Peyer's patch (tissue), 4 donors: ENCODE results near the gene GLRA3.

Source experiments
- CTCF ChIP-seq, 6 experiments: fragments of 450-650 bp in 4 of 6; fragments of 200-600 bp in 2 of 6; sonication (generic) in 1 of 6; IDR thresholded peaks; one replicate each; pipeline ENCODE4 v1.5.1; 2017 to 2019; ENCODE audit warnings: antibody characterized with exemption in 6 of 6, mild to moderate bottlenecking in 3 of 6, moderate library complexity in 1 of 6
- POLR2A ChIP-seq, 2 donors: fragments of 450-650 bp; IDR thresholded peaks; one replicate each; pipeline ENCODE4 v1.5.1; 2017; ENCODE audit warnings: antibody characterized with exemption in 2 of 2, mild to moderate bottlenecking in 2 of 2, moderate library complexity in 2 of 2

DNA sequence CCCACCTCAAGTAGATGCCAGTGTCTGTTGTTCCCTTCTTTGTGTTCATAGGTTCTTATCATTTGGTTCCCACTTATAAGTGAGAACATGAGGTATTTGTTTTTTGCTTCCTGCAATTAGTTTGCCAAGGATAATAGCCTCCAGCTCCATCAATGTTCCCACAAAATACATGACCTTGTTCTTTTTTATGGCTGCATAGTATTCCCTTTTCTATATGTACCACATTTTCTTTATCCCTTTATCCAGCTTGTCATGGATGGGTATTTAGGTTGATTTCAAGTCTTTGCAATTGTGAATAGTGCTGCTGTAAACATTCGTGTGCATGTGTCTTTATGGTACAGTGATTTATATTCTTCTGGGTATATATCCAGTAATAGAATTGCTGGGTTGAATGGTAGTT, 138.4 kb downstream of the GLRA3 start:
- TF ChIP-seq POLR2A (IDR thresholded peaks at IDR 0.05) (no peak), CTCF (IDR thresholded peaks at IDR 0.05) (no peak)
